ENCODE results near the gene SLC5A3. TPM values are rescaled to one million over a fixed set of nuclear protein-coding genes. Genes with fewer than 3 reads are reported as not detected.

Gene SLC5A3
- 279 and 285 TPM in 2 replicates for total RNA-seq (2013; cell fraction: nucleolus; rRNA removed)
- total RNA-seq (2014; rRNA removed) (17.5 and 22.0 TPM in 2 replicates), total RNA-seq (2014; rRNA removed; fragmentation: Illumina TruSeq; extraction: Trizol) (21.4 and 25.7 TPM in 2 replicates), total RNA-seq (2021) (20.6 and 20.9 TPM in 2 replicates), polyA plus RNA-seq (2011; rRNA removed) (19.7 and 34.3 TPM in 2 replicates), polyA plus RNA-seq (2014; fragmentation: Illumina TruSeq; extraction: Trizol) (14.7 and 18.7 TPM in 2 replicates), polyA plus RNA-seq (2014; fragmentation: Nextera tagmentation; extraction: Ambion mirVana) (1 to 10 TPM; 3.3 to 4.7 TPM), polyA plus RNA-seq (2014; rRNA removed) (7.8 and 9.2 TPM in 2 replicates), polyA plus RNA-seq (2016; fragmentation: Nextera tagmentation; extraction: Ambion mirVana) (1 to 10 TPM; 6.9 to 8.1 TPM), polyA minus RNA-seq (2011; rRNA and poly(A)+ RNA removed) (39.7 and 42.4 TPM in 2 replicates), Bru-seq, nascent RNA (percentile 98 among the genes with signal in this experiment), BruChase-seq, experiment 1, labeled RNA remaining after a 6-hour chase (percentile 99 among the genes with signal in this experiment), BruChase-seq, experiment 2, labeled RNA remaining after a 2-hour chase (percentile 99 among the genes with signal in this experiment)
- polyA plus RNA-seq (2011; ENCODE audit: low read depth): 3.3 TPM
- 6.1 and 9.4 TPM in 2 replicates for polyA plus RNA-seq (2011; cell fraction: cytosol; rRNA removed)
- 19.8 and 25.4 TPM in 2 replicates for polyA plus RNA-seq (2011; cell fraction: nucleus; rRNA removed)
- polyA plus RNA-seq (2012): 6.0 and 8.3 TPM in 2 replicates
- polyA minus RNA-seq (2011; cell fraction: cytosol; rRNA and poly(A)+ RNA removed): 12.6 and 15.2 TPM in 2 replicates
- 58.9 and 71.1 TPM in 2 replicates for polyA minus RNA-seq (2011; cell fraction: nucleus; rRNA and poly(A)+ RNA removed)
- long read RNA-seq, experiment 1, full-length matches to known transcripts: 2 of 3 reads
- long read RNA-seq, experiment 1, partial matches to known transcripts: 0 of 3 reads
- long read RNA-seq, experiment 1, other reads (novel, unspliced or antisense): 1 of 3 reads
- long read RNA-seq, experiment 2, full-length matches to known transcripts: 13 of 13 reads
- long read RNA-seq, experiment 2, partial matches to known transcripts: 0 of 13 reads
- long read RNA-seq, experiment 2, other reads (novel, unspliced or antisense): 0 of 13 reads

DNA sequence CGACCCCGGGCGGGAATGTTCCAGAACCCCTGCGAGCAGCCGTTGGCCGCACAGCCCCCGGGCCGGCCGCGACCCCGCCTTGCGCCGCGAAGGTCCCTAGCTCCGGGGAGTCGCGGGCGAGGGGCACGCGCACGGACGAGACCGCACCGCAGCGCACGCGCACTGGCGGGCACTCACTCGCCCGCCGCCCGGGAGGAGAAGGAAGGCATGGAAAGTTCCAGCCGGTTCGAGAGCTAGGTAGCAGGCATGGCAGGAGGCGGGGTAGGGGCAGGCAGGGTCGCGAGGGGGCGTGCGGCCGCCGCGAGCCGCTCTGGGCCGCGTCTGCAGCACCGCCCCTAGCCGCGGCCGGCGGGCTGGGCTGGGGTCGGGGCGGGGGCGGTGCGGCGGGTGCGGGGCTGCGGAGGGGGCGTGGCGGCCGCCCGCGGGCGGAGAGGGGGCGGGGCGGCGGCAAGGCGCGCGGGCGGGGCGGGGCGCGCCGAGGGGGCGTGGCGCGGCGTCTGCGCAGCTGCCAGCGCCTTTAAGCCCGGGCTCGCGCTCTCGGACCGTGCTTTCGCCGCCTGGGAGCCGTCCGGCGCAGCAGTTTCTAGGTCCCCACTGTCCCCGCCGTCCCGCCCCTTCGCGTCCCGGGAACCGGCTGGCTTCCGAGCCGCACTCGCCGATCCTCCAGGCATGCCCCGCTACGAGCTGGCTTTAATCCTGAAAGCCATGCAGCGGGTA, at the start of gene SLC5A3, which contains the start of gene MRPS6:
SLC5A3 (plus strand) TSS at position 547 of the 717 bp plus-strand sequence. CDS start 21,621 bp downstream, outside the sequence.
MRPS6 (plus strand) TSS at position 547 of the 717 bp plus-strand sequence; CDS start at position 670, 123 bp downstream.
- Histone ChIP-seq H2AFZ (ENCODE audit: control insufficient read depth, low read depth, low read length) (peak within 1 kb of the TSS; percentile 81), H3K36me3 (ENCODE audit: control insufficient read depth in 2 of 2, insufficient read depth in 2 of 2, low read length in 1 of 2) (no peaks in the 10 kb centered on the region; a peak in 1 of 4 replicates), H3K9me3 (replicated peaks; ENCODE audit: control insufficient read depth, insufficient read depth, low read length) (no peaks in the 10 kb centered on the region), H3K9ac (ENCODE audit: control insufficient read depth, insufficient read depth, low read length) (peak within 1 kb of the TSS; percentile 83), H3K4me2 (ENCODE audit: control insufficient read depth, insufficient read depth) (peak within 1 kb of the TSS; percentile 93), H3K79me2 (ENCODE audit: control insufficient read depth, insufficient read depth, low read length) (peaks cover 46% of the 10 kb centered on the region), H3K4me3 (peak within 1 kb of the TSS; percentile 91), H3K27me3 (replicated peaks in 1 of 2; ENCODE audit: control insufficient read depth in 2 of 2, insufficient read depth in 2 of 2, low read length in 1 of 2) (no peaks in the 10 kb centered on the region), H3K4me1 (ENCODE audit: control insufficient read depth, insufficient read depth, low read length) (peaks cover 11% of the 10 kb centered on the region), H4K20me1 (ENCODE audit: control insufficient read depth, insufficient read depth) (no peaks in the 10 kb centered on the region), H3K27ac (ENCODE audit: control insufficient read depth, insufficient read depth) (peak within 1 kb of the TSS; percentile 72)
- ChIA-PET RAD21 (ENCODE audit: unreplicated experiment) (interaction anchor here (0.6 to 7.0 kb wide), 6 partner anchors 32 to 868 kb away, joined by 3 to 51 read pairs (median 6); no protein-coding TSS in a partner anchor), POLR2A (interaction anchor here (0.7 to 1.2 kb wide), 6 partner anchors 26 to 125 kb away, joined by 3 to 5 read pairs (median 4); no protein-coding TSS in a partner anchor), SMC1A (ENCODE audit: uncharacterized antibody, unreplicated experiment) (interaction anchor here (0.9 to 6.8 kb wide), 4 partner anchors 17 to 104 kb away, joined by 3 to 118 read pairs (median 10); no protein-coding TSS in a partner anchor), CTCF (interaction anchor here (2.7 kb wide), 1 partner anchor 149 kb away, joined by 11 read pairs; no protein-coding TSS in a partner anchor)
- in situ Hi-C loops (cut with MboI) (loop anchor here (5.0 kb wide), 1 partner anchor 126 kb away; no protein-coding TSS in a partner anchor), intact Hi-C loops (cut with micrococcal nuclease; ENCODE audit: unreplicated experiment) (no loop called here)
- ATAC-seq (peak; percentile 75), DNase-seq (ENCODE audit: low read depth, low spot score) (no peak), FAIRE-seq (no peak)
- BruUV-seq (replicated peaks): no TSS peak
- WGBS (ENCODE audit: insufficient coverage, insufficient replicate concordance, low lambda C conversion rate, missing lambda C conversion rate): 2% methylated on average over 57 of the region's 104 CpGs
- TF ChIP-seq RB1 (IDR thresholded peaks at IDR 0.05; ENCODE audit: borderline replicate concordance) (peak; percentile 75; the same call in 1 of the 2 replicates), TCF3 (IDR thresholded peaks at IDR 0.05; ENCODE audit: borderline replicate concordance, insufficient read depth, low read depth, low read length) (peak; percentile 75; the same call in 1 of the 2 replicates), HCFC1 (IDR thresholded peaks at IDR 0.05; ENCODE audit: low read length) (no peak), POLR2A (IDR thresholded peaks at IDR 0.05; ENCODE audit: low read depth, low read length) (peak; percentile 98), HDAC6 (IDR thresholded peaks at IDR 0.05; ENCODE audit: unreplicated experiment) (no peak), ETV6 (conservative IDR thresholded peaks at IDR 0.05 in 1 of 2, IDR thresholded peaks at IDR 0.05 in 1 of 2; ENCODE audit: borderline replicate concordance in 1 of 2, low read depth in 1 of 2) (no peak), CBX5 (IDR thresholded peaks at IDR 0.05; ENCODE audit: low read depth) (no peak), ZBED1 (IDR thresholded peaks at IDR 0.05; ENCODE audit: borderline replicate concordance) (no peak), IKZF1 (conservative IDR thresholded peaks at IDR 0.05) (peak; percentile 53; the same call in 1 of the 2 replicates), ZNF24 (IDR thresholded peaks at IDR 0.05) (no peak), CBFB (IDR thresholded peaks at IDR 0.05; ENCODE audit: low read depth) (peak; percentile 48; the same call in 1 of the 2 replicates), POLR2AphosphoS5 (IDR thresholded peaks at IDR 0.05; ENCODE audit: low read length) (peak; percentile 97)
- TF ChIP-seq, protein P1, sequence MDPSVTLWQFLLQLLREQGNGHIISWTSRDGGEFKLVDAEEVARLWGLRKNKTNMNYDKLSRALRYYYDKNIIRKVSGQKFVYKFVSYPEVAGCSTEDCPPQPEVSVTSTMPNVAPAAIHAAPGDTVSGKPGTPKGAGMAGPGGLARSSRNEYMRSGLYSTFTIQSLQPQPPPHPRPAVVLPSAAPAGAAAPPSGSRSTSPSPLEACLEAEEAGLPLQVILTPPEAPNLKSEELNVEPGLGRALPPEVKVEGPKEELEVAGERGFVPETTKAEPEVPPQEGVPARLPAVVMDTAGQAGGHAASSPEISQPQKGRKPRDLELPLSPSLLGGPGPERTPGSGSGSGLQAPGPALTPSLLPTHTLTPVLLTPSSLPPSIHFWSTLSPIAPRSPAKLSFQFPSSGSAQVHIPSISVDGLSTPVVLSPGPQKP (IDR thresholded peaks at IDR 0.05; ENCODE audit: low read depth, low read length): no peak
- TF ChIP-seq, protein P2, sequence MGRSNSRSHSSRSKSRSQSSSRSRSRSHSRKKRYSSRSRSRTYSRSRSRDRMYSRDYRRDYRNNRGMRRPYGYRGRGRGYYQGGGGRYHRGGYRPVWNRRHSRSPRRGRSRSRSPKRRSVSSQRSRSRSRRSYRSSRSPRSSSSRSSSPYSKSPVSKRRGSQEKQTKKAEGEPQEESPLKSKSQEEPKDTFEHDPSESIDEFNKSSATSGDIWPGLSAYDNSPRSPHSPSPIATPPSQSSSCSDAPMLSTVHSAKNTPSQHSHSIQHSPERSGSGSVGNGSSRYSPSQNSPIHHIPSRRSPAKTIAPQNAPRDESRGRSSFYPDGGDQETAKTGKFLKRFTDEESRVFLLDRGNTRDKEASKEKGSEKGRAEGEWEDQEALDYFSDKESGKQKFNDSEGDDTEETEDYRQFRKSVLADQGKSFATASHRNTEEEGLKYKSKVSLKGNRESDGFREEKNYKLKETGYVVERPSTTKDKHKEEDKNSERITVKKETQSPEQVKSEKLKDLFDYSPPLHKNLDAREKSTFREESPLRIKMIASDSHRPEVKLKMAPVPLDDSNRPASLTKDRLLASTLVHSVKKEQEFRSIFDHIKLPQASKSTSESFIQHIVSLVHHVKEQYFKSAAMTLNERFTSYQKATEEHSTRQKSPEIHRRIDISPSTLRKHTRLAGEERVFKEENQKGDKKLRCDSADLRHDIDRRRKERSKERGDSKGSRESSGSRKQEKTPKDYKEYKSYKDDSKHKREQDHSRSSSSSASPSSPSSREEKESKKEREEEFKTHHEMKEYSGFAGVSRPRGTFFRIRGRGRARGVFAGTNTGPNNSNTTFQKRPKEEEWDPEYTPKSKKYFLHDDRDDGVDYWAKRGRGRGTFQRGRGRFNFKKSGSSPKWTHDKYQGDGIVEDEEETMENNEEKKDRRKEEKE (IDR thresholded peaks at IDR 0.05): 0 out of 2 replicates have a peak, but pooled peaks have one; percentile 15
